ENCODE measurements around the gene PREX1. TPM values are rescaled to one million over a fixed set of nuclear protein-coding genes. Genes with fewer than 3 reads are reported as not detected.

Gene PREX1
- total RNA-seq, 2 experiments from 2014 or later = 20.7 to 25.3 TPM

- TF ChIP-seq EZH2phosphoT487 (IDR thresholded peaks at IDR 0.05; ENCODE audit: borderline replicate concordance, low read depth, low read length) (no peak), CTCF (conservative IDR thresholded peaks at IDR 0.05; ENCODE audit: low read length) (no peak)
- no peak overlapping the region for H3K27ac ChIP-seq (ENCODE audit: low read depth, low read length, poor library complexity, severe bottlenecking)
- no peaks in the 10 kb centered on the region for H3K9me2 ChIP-seq (ENCODE audit: insufficient read depth, low read length)
- BruUV-seq (replicated peaks) = no TSS peak
- intact Hi-C loops (cut with micrococcal nuclease; ENCODE audit: unreplicated experiment) = loop anchor here (5.0 kb wide), 1 partner anchor 90 kb away; the partner anchor contains the start of gene PREX1
- H3K4me2 ChIP-seq (ENCODE audit: low read length) = no peak overlapping the region
- H3K4me1 ChIP-seq (ENCODE audit: insufficient read depth, low read length, poor library complexity, severe bottlenecking) = peaks cover 55% of the 10 kb centered on the region
- H3K9me3 ChIP-seq (ENCODE audit: low read length) = no peaks in the 10 kb centered on the region
- H3K79me2 ChIP-seq (ENCODE audit: insufficient read depth, low read depth, low read length) = no peaks in the 10 kb centered on the region
- ChIA-PET CTCF (ENCODE audit: unreplicated experiment) (no interaction called here), POLR2A (interaction anchor here (0.7 to 1.5 kb wide), 7 partner anchors 9 to 112 kb away, joined by 3 to 7 read pairs (median 3); no protein-coding TSS in a partner anchor)
- DNase-seq (ENCODE audit: low spot score) = no peak
- H3K36me3 ChIP-seq (ENCODE audit: insufficient read depth, low read length) = peaks cover 10% of the 10 kb centered on the region; the same call in 1 of the 2 replicates
- no peak overlapping the region for H3K4me3 ChIP-seq (ENCODE audit: low read depth, low read length, poor library complexity, severe bottlenecking)
- H4K20me1 ChIP-seq (ENCODE audit: insufficient read depth, low read length) = no peaks in the 10 kb centered on the region
- H2AFZ ChIP-seq (ENCODE audit: low read length) = no peak overlapping the region
Measured at GRCh38 chr20:48737434-48738093, 90.2 kb downstream of the PREX1 start.

GRCh38 chr20:48736636-48737035 is 91.2 kb downstream of the PREX1 start:
- peaks cover 10% of the 10 kb centered on the region; the same call in 1 of the 2 replicates for H3K36me3 ChIP-seq (ENCODE audit: insufficient read depth, low read length)
- H3K27ac ChIP-seq (ENCODE audit: low read depth, low read length, poor library complexity, severe bottlenecking) = no peak overlapping the region
- BruUV-seq (replicated peaks) = no TSS peak
- peaks cover 55% of the 10 kb centered on the region for H3K4me1 ChIP-seq (ENCODE audit: insufficient read depth, low read length, poor library complexity, severe bottlenecking)
- ChIA-PET POLR2A (no interaction called here), CTCF (ENCODE audit: unreplicated experiment) (no interaction called here)
- no peaks in the 10 kb centered on the region for H3K9me2 ChIP-seq (ENCODE audit: insufficient read depth, low read length)
- intact Hi-C loops (cut with micrococcal nuclease; ENCODE audit: unreplicated experiment) = loop anchor here (5.0 kb wide), 1 partner anchor 91 kb away; the partner anchor contains the start of gene PREX1
- no peak for DNase-seq (ENCODE audit: low spot score)
- TF ChIP-seq CTCF (conservative IDR thresholded peaks at IDR 0.05; ENCODE audit: low read length) (no peak), EZH2phosphoT487 (IDR thresholded peaks at IDR 0.05; ENCODE audit: borderline replicate concordance, low read depth, low read length) (no peak)
- no peaks in the 10 kb centered on the region for H3K9me3 ChIP-seq (ENCODE audit: low read length)
- H4K20me1 ChIP-seq (ENCODE audit: insufficient read depth, low read length) = no peaks in the 10 kb centered on the region
- H2AFZ ChIP-seq (ENCODE audit: low read length) = no peak overlapping the region
- no peak overlapping the region for H3K4me2 ChIP-seq (ENCODE audit: low read length)
- no peaks in the 10 kb centered on the region for H3K79me2 ChIP-seq (ENCODE audit: insufficient read depth, low read depth, low read length)
- no peak overlapping the region for H3K4me3 ChIP-seq (ENCODE audit: low read depth, low read length, poor library complexity, severe bottlenecking)

- no peak for DNase-seq (ENCODE audit: low spot score)
- intact Hi-C loops (cut with micrococcal nuclease; ENCODE audit: unreplicated experiment) = loop anchor here (5.0 kb wide), 1 partner anchor 91 kb away; the partner anchor contains the start of gene PREX1
- Histone ChIP-seq H3K4me2 (ENCODE audit: low read length) (no peak overlapping the region), H3K9me2 (ENCODE audit: insufficient read depth, low read length) (no peaks in the 10 kb centered on the region), H3K79me2 (ENCODE audit: insufficient read depth, low read depth, low read length) (no peaks in the 10 kb centered on the region), H3K4me1 (ENCODE audit: insufficient read depth, low read length, poor library complexity, severe bottlenecking) (peaks cover 52% of the 10 kb centered on the region), H3K36me3 (ENCODE audit: insufficient read depth, low read length) (peaks cover 10% of the 10 kb centered on the region; the same call in 1 of the 2 replicates), H4K20me1 (ENCODE audit: insufficient read depth, low read length) (no peaks in the 10 kb centered on the region), H3K4me3 (ENCODE audit: low read depth, low read length, poor library complexity, severe bottlenecking) (no peak overlapping the region), H2AFZ (ENCODE audit: low read length) (no peak overlapping the region), H3K9me3 (ENCODE audit: low read length) (no peaks in the 10 kb centered on the region), H3K27ac (ENCODE audit: low read depth, low read length, poor library complexity, severe bottlenecking) (no peak overlapping the region)
- ChIA-PET CTCF (ENCODE audit: unreplicated experiment) (no interaction called here), POLR2A (no interaction called here)
- BruUV-seq (replicated peaks) = no TSS peak
- TF ChIP-seq EZH2phosphoT487 (IDR thresholded peaks at IDR 0.05; ENCODE audit: borderline replicate concordance, low read depth, low read length) = no peak
- no peak for TF ChIP-seq CTCF (conservative IDR thresholded peaks at IDR 0.05; ENCODE audit: low read length)
Measured at GRCh38 chr20:48736231-48736630, 91.6 kb downstream of the PREX1 start.

Measured in OCI-LY7 (cell line).